Progenitor cell of endocrine pancreas (in vitro differentiated cells): ENCODE measurements around the gene VTCN1. TPM values are rescaled to one million over a fixed set of nuclear protein-coding genes. Genes with fewer than 3 reads are reported as not detected.
A peak's percentile ranks its signal among the peaks of the same experiment; 100 is the strongest.

Experiments used
- DNase-seq: peaks from one replicate; pipeline ENCODE4 v3.0.0; 2021; ENCODE audit warnings: low spot score; ENCODE audit not compliant: unreplicated experiment
- H3K27ac Mint-ChIP-seq: 2 replicates; pipeline ENCODE4 v1.8.0; 2021; ENCODE audit warnings: mild to moderate bottlenecking, moderate library complexity, mixed read lengths
- H3K27me3 Mint-ChIP-seq: 2 replicates; pipeline ENCODE4 v1.8.0; 2021; ENCODE audit warnings: mixed read lengths
- H3K36me3 Mint-ChIP-seq: 2 replicates; pipeline ENCODE4 v1.8.0; 2022; ENCODE audit warnings: mixed read lengths; ENCODE audit not compliant: insufficient read depth
- H3K4me1 Mint-ChIP-seq: 2 replicates; pipeline ENCODE4 v1.8.0; 2021; ENCODE audit warnings: low read depth, mixed read lengths
- H3K4me3 Mint-ChIP-seq: 2 replicates; pipeline ENCODE4 v1.8.0; 2021; ENCODE audit warnings: low read depth, mild to moderate bottlenecking, moderate library complexity, mixed read lengths
- H3K9me3 Mint-ChIP-seq: 2 replicates; pipeline ENCODE4 v1.8.0; 2021; ENCODE audit warnings: low read depth, mixed read lengths
- total RNA-seq: library from RNA; stranded (reverse); gene quantifications from 2 replicates; pipeline ENCODE4 v1.2.1, GENCODE V29; 2021
- TF ChIP-seq, protein P1 (sequence below): fragments of 200-600 bp; sonication (generic); IDR thresholded peaks from one replicate; pipeline ENCODE4 v1.5.0; 2021; ENCODE audit warnings: antibody characterized with exemption, mild to moderate bottlenecking; ENCODE audit not compliant: unreplicated experiment

Gene VTCN1
- total RNA-seq, 1 donor from 2014 or later, result 1.4 TPM

DNA sequence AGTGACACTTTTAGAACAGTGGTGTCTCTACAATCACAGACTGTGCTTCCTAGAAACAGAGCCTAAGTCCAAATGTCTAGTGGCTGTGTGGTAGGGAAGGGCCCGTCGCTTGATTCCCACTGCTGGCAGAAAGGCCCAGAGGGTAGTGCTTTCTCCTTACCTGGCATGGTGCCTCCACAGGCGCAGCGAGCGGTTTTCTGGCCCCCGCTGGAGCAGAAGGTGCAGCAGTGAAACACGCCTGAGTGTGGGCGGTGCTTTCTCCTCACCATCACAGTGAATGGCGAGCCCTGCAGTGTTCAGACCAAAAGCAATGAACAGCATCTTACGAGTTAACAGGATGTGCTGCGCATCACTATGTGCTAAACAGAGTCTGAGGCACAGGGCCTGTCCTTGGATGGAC is 97.5 kb downstream of the VTCN1 start:
- Mint-ChIP-seq H3K4me1 (peaks cover 13% of the 10 kb centered on the region), H3K4me3 (no peak overlapping the region), H3K27me3 (no peaks in the 10 kb centered on the region), H3K27ac (no peak overlapping the region), H3K36me3 (peaks cover 57% of the 10 kb centered on the region), H3K9me3 (no peaks in the 10 kb centered on the region)
- DNase-seq, result no peak
- TF ChIP-seq, protein P1, sequence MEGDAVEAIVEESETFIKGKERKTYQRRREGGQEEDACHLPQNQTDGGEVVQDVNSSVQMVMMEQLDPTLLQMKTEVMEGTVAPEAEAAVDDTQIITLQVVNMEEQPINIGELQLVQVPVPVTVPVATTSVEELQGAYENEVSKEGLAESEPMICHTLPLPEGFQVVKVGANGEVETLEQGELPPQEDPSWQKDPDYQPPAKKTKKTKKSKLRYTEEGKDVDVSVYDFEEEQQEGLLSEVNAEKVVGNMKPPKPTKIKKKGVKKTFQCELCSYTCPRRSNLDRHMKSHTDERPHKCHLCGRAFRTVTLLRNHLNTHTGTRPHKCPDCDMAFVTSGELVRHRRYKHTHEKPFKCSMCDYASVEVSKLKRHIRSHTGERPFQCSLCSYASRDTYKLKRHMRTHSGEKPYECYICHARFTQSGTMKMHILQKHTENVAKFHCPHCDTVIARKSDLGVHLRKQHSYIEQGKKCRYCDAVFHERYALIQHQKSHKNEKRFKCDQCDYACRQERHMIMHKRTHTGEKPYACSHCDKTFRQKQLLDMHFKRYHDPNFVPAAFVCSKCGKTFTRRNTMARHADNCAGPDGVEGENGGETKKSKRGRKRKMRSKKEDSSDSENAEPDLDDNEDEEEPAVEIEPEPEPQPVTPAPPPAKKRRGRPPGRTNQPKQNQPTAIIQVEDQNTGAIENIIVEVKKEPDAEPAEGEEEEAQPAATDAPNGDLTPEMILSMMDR, result no peak

DNA sequence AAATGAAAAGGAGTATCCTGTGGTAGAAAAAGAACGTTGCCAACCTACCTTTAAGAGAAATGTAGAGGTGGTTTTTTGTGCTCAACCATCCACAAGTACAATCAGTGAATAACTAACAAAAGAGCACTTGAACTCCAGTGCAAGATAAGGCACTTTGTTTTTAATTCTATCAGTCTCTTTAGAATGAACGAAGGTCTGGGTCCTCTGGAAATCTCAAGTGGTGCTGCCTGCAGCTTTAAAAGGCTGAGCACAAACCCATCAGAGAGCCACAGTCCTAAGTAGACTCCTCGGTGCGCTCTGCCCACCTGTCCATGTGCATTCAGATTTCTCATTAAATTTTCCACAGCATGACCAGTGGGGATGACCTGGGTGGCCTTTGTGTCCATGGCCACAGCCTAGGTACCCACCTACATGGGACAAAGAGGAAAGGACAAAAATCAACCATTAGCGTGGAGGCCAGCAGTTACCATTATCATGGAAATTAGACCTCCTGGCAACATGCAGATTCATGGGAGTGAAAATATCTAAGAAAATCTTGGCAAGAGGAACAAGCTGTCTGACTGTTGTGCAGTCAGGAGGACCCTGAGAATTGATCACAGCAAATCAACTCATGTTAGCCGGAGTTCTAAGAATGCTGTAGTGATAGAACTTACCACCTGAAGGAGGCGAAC is 98.5 kb downstream of the VTCN1 start:
- TF ChIP-seq, protein P1, result no peak

DNA sequence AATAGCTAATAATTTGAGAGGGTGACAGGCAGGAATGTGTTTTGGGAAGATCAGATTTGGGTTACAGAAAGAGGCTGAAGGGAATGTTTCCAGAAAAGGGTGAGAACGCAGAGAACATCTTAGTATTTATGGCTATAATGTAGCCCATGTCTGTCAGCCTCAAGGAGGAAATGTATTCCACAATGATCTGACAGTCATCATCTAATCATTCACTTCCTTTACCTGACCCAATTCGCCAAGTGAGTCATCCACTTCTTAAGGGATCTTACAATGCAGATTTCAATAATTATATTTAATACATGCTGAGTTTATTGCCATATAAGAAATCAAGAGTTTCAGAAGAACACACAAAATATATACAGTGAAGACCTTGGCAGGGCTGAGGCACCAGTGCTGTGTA is 100.0 kb downstream of the VTCN1 start:
- no peaks in the 10 kb centered on the region for H3K9me3 Mint-ChIP-seq
- no peaks in the 10 kb centered on the region for H3K27me3 Mint-ChIP-seq
- peaks cover 4% of the 10 kb centered on the region for H3K4me1 Mint-ChIP-seq
- DNase-seq, result no peak
- H3K4me3 Mint-ChIP-seq, result no peak overlapping the region
- TF ChIP-seq, protein P1, result no peak
- no peak overlapping the region for H3K27ac Mint-ChIP-seq
- peaks cover 54% of the 10 kb centered on the region for H3K36me3 Mint-ChIP-seq

More for the DNA sequence above, 98.5 kb downstream of the VTCN1 start:
- no peak for DNase-seq
- Mint-ChIP-seq H3K36me3 (peaks cover 60% of the 10 kb centered on the region), H3K9me3 (no peaks in the 10 kb centered on the region), H3K27me3 (no peaks in the 10 kb centered on the region), H3K4me3 (no peak overlapping the region), H3K27ac (peak overlapping the region; percentile 26), H3K4me1 (peaks cover 8% of the 10 kb centered on the region)

DNA sequence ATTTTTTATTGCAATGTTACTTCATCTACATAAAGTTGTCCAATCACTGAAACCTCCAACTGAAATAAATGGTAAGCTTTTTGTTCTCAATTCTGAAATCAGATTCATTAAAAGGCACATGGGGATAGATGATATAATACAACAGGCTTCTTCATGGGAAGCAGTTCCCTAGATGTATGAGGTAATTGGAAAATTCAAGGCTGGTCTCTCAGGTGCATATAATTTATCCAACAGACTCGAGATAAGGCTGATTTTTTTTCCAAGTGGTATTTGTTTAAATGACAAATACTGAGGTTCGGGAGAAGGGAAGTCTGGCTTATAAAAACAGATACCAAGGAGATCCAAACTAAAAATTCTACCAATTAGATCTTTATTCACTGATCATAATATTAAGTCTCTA is 103.4 kb downstream of the VTCN1 start:
- Mint-ChIP-seq H3K27ac (no peak overlapping the region), H3K4me1 (peaks cover 2% of the 10 kb centered on the region), H3K36me3 (peaks cover 50% of the 10 kb centered on the region), H3K27me3 (no peaks in the 10 kb centered on the region), H3K9me3 (no peaks in the 10 kb centered on the region), H3K4me3 (no peak overlapping the region)
- no peak for DNase-seq
- TF ChIP-seq, protein P1, result no peak

DNA sequence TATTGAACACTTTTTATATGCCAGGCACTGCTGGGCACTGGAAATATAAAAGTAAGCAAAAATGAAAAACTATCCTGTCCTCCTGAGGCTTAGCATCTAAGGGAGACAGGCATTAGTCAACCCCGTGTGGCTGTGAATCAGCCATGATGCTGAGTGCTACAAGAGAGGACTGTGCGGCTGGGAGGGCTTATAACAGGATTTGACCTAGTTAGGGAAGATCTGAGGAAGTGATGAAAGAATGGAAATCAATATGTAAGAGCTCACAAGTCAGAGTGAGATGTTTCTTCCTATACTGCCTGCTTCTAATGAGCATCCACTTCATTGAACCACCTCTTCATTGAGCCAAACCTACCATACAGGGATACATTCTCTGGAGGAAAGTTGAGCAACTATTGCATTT is 104.2 kb downstream of the VTCN1 start:
- Mint-ChIP-seq H3K27ac (peak overlapping the region; percentile 12), H3K27me3 (no peaks in the 10 kb centered on the region), H3K4me3 (no peak overlapping the region), H3K9me3 (no peaks in the 10 kb centered on the region), H3K4me1 (no peaks in the 10 kb centered on the region), H3K36me3 (peaks cover 49% of the 10 kb centered on the region)
- TF ChIP-seq, protein P1, result no peak
- DNase-seq, result no peak
